ENCODE results near the gene MAN1C1. TPM values are rescaled to one million over a fixed set of nuclear protein-coding genes. Genes with fewer than 3 reads are reported as not detected.

Gene MAN1C1
- total and polyA plus RNA-seq, 2 donors from 2014 or later: 31.7 to 65.5 TPM

GRCh38 chr1:25769625-25770383 is 153.2 kb downstream of the MAN1C1 start:
- FAIRE-seq (no peak), DNase-seq (peak in 1 of 5 donors; percentile 56)
- H3K4me1 ChIP-seq (ENCODE audit: control insufficient read depth in 2 of 3, insufficient read depth in 2 of 3, low read depth in 1 of 3, low read length in 3 of 3): peaks cover 17 to 66% (median 60%) of the 10 kb centered on the region in 3 donors
- TF ChIP-seq CTCF (IDR thresholded peaks at IDR 0.05; ENCODE audit: borderline replicate concordance, extremely low read depth, insufficient read depth): no peak
- peak overlapping the region; percentile 66 to 90 for H3K27ac ChIP-seq (ENCODE audit: low read depth in 2 of 2, low read length in 2 of 2)
- no peaks in the 10 kb centered on the region for H3K9me3 ChIP-seq (ENCODE audit: control insufficient read depth in 2 of 3, insufficient read depth in 1 of 3, low read length in 3 of 3)
- no peaks in the 10 kb centered on the region for H3K27me3 ChIP-seq (ENCODE audit: control insufficient read depth, insufficient read depth, low read length)
- no peak overlapping the region for H3K4me3 ChIP-seq (ENCODE audit: low read length in 3 of 3)
- intact Hi-C loops (cut with DNase I): no loop called here
- peak overlapping the region in 1 of 3 donors; percentile 66 for H3K9ac ChIP-seq (ENCODE audit: low read length in 3 of 3)
- peaks cover 0 to 2% (median 0%) of the 10 kb centered on the region in 3 donors for H3K36me3 ChIP-seq (ENCODE audit: control insufficient read depth in 2 of 3, insufficient read depth in 3 of 3, low read length in 3 of 3)

- Histone ChIP-seq H3K4me1 (ENCODE audit: control insufficient read depth in 2 of 3, insufficient read depth in 2 of 3, low read depth in 1 of 3, low read length in 3 of 3) (peaks cover 17 to 70% (median 52%) of the 10 kb centered on the region in 3 donors), H3K36me3 (ENCODE audit: control insufficient read depth in 2 of 3, insufficient read depth in 3 of 3, low read length in 3 of 3) (peaks cover 0 to 2% (median 0%) of the 10 kb centered on the region in 3 donors), H3K27ac (ENCODE audit: low read depth in 2 of 2, low read length in 2 of 2) (peak overlapping the region; percentile 66 to 90), H3K9me3 (ENCODE audit: control insufficient read depth in 2 of 3, insufficient read depth in 1 of 3, low read length in 3 of 3) (no peaks in the 10 kb centered on the region), H3K9ac (ENCODE audit: low read length in 3 of 3) (peak overlapping the region in 2 of 3 donors; percentile 46 to 66), H3K4me3 (ENCODE audit: low read length in 3 of 3) (peak overlapping the region in 1 of 3 donors; percentile 10), H3K27me3 (ENCODE audit: control insufficient read depth, insufficient read depth, low read length) (no peaks in the 10 kb centered on the region)
- TF ChIP-seq CTCF (IDR thresholded peaks at IDR 0.05; ENCODE audit: borderline replicate concordance, extremely low read depth, insufficient read depth): no peak
- DNase-seq (peak in 3 of 5 donors; percentile 66 to 94 (median 72)), FAIRE-seq (no peak)
- intact Hi-C loops (cut with DNase I): no loop called here
Observed at GRCh38 chr1:25770541-25771220, 154.1 kb downstream of the MAN1C1 start.

GRCh38 chr1:25771221-25772114 is 154.9 kb downstream of the MAN1C1 start:
- Histone ChIP-seq H3K4me1 (ENCODE audit: control insufficient read depth in 2 of 3, insufficient read depth in 2 of 3, low read depth in 1 of 3, low read length in 3 of 3) (peaks cover 14 to 65% (median 44%) of the 10 kb centered on the region in 3 donors), H3K4me3 (ENCODE audit: low read length in 3 of 3) (peak overlapping the region in 1 of 3 donors; percentile 10), H3K9me3 (ENCODE audit: control insufficient read depth in 2 of 3, insufficient read depth in 1 of 3, low read length in 3 of 3) (no peaks in the 10 kb centered on the region), H3K9ac (ENCODE audit: low read length in 3 of 3) (peak overlapping the region in 2 of 3 donors; percentile 46 to 66), H3K36me3 (ENCODE audit: control insufficient read depth in 2 of 3, insufficient read depth in 3 of 3, low read length in 3 of 3) (peaks cover 0 to 2% (median 0%) of the 10 kb centered on the region in 3 donors), H3K27ac (ENCODE audit: low read depth in 2 of 2, low read length in 2 of 2) (peak overlapping the region; percentile 66 to 90), H3K27me3 (ENCODE audit: control insufficient read depth, insufficient read depth, low read length) (no peaks in the 10 kb centered on the region)
- DNase-seq (peak; percentile 91 to 98 (median 95)), FAIRE-seq (no peak)
- no peak for TF ChIP-seq CTCF (IDR thresholded peaks at IDR 0.05; ENCODE audit: borderline replicate concordance, extremely low read depth, insufficient read depth)
- intact Hi-C loops (cut with DNase I): no loop called here

Measured in kidney (tissue), 14 donors.